OCI-LY3 (cell line): ENCODE data around the gene EIF5A.

Experiments used
- EZH2phosphoT487 ChIP-seq: fragments of 200-600 bp; shearing (Covaris generic); IDR thresholded peaks from 2 replicates; pipeline ENCODE4 v1.6.1; 2018; ENCODE audit warnings: antibody characterized with exemption, mixed run types, low read depth
- TF ChIP-seq, protein P1 (sequence below): fragments of 200-600, 300-600 bp; sonication (generic); IDR thresholded peaks from 2 replicates; pipeline ENCODE4 v1.5.1; 2014; ENCODE audit warnings: antibody characterized with exemption, low read length, low read depth

- TF ChIP-seq, protein P1, sequence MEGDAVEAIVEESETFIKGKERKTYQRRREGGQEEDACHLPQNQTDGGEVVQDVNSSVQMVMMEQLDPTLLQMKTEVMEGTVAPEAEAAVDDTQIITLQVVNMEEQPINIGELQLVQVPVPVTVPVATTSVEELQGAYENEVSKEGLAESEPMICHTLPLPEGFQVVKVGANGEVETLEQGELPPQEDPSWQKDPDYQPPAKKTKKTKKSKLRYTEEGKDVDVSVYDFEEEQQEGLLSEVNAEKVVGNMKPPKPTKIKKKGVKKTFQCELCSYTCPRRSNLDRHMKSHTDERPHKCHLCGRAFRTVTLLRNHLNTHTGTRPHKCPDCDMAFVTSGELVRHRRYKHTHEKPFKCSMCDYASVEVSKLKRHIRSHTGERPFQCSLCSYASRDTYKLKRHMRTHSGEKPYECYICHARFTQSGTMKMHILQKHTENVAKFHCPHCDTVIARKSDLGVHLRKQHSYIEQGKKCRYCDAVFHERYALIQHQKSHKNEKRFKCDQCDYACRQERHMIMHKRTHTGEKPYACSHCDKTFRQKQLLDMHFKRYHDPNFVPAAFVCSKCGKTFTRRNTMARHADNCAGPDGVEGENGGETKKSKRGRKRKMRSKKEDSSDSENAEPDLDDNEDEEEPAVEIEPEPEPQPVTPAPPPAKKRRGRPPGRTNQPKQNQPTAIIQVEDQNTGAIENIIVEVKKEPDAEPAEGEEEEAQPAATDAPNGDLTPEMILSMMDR, result no peak
- no peak for TF ChIP-seq EZH2phosphoT487
Measured at GRCh38 chr17:7312432-7313087, 5.1 kb downstream of the EIF5A start.
